ENCODE measurements around the gene HOGA1. TPM values are rescaled to one million over a fixed set of nuclear protein-coding genes. Genes with fewer than 3 reads are reported as not detected.

Gene HOGA1
- total and polyA plus RNA-seq, 2 experiments from 2014 or later = 0.15 TPM; not detected in 1

- Mint-ChIP-seq H3K36me3 (ENCODE audit: low read depth) (no peaks in the 10 kb centered on the region), H3K27ac (no peak overlapping the region), H3K4me1 (peaks cover 4% of the 10 kb centered on the region), H3K4me3 (no peak overlapping the region), H3K9me3 (no peaks in the 10 kb centered on the region), H3K27me3 (ENCODE audit: insufficient read depth, low read depth, poor library complexity) (peaks cover 4% of the 10 kb centered on the region)
- DNase-seq (ENCODE audit: low spot score) = no peak
- no peaks in the 10 kb centered on the region for H3F3A ChIP-seq (replicated peaks; ENCODE audit: low read depth)
- H3K9me2 ChIP-seq (ENCODE audit: insufficient read depth) = no peaks in the 10 kb centered on the region
- no peak overlapping the region for H3K27ac ChIP-seq (ENCODE audit: low read depth)
- no peak overlapping the region for H3K4me2 ChIP-seq
- H3K79me2 ChIP-seq (replicated peaks; ENCODE audit: insufficient read depth) = no peaks in the 10 kb centered on the region
- H3K27me3 ChIP-seq (ENCODE audit: insufficient read depth) = no peaks in the 10 kb centered on the region
- no peak overlapping the region for H3K4me3 ChIP-seq
- ATAC-seq = peak; percentile 67
- H2AFZ ChIP-seq = peak overlapping the region; percentile 72
- H3K4me1 ChIP-seq (ENCODE audit: insufficient read depth) = no peaks in the 10 kb centered on the region
- H4K20me1 ChIP-seq (replicated peaks; ENCODE audit: insufficient read depth) = no peaks in the 10 kb centered on the region
- TF ChIP-seq POLR2AphosphoS5 (IDR thresholded peaks at IDR 0.05; ENCODE audit: low read depth) (no peak), ZNF114 (CRISPR knock-in tag; IDR thresholded peaks at IDR 0.05) (no peak), NANOG (IDR thresholded peaks at IDR 0.05; ENCODE audit: borderline replicate concordance) (no peak), STAT1 (IDR thresholded peaks at IDR 0.05; ENCODE audit: unreplicated experiment) (no peak), ZNF462 (CRISPR knock-in tag; IDR thresholded peaks at IDR 0.05) (no peak), ZNF331 (CRISPR knock-in tag; IDR thresholded peaks at IDR 0.05; ENCODE audit: low read depth) (no peak), REST (IDR thresholded peaks at IDR 0.05; ENCODE audit: unreplicated experiment) (no peak), CREB1 (CRISPR knock-in tag; IDR thresholded peaks at IDR 0.05; ENCODE audit: low read depth) (no peak), EZH2 (IDR thresholded peaks at IDR 0.05; ENCODE audit: low read depth, unreplicated experiment) (no peak), JUNB (IDR thresholded peaks at IDR 0.05; ENCODE audit: unreplicated experiment) (no peak), EZH2phosphoT487 (IDR thresholded peaks at IDR 0.05; ENCODE audit: unreplicated experiment) (no peak)
- TF ChIP-seq, protein P1, sequence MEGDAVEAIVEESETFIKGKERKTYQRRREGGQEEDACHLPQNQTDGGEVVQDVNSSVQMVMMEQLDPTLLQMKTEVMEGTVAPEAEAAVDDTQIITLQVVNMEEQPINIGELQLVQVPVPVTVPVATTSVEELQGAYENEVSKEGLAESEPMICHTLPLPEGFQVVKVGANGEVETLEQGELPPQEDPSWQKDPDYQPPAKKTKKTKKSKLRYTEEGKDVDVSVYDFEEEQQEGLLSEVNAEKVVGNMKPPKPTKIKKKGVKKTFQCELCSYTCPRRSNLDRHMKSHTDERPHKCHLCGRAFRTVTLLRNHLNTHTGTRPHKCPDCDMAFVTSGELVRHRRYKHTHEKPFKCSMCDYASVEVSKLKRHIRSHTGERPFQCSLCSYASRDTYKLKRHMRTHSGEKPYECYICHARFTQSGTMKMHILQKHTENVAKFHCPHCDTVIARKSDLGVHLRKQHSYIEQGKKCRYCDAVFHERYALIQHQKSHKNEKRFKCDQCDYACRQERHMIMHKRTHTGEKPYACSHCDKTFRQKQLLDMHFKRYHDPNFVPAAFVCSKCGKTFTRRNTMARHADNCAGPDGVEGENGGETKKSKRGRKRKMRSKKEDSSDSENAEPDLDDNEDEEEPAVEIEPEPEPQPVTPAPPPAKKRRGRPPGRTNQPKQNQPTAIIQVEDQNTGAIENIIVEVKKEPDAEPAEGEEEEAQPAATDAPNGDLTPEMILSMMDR (conservative IDR thresholded peaks at IDR 0.05; ENCODE audit: low read depth in 2 of 2) = no peak
- TF ChIP-seq, protein P2, sequence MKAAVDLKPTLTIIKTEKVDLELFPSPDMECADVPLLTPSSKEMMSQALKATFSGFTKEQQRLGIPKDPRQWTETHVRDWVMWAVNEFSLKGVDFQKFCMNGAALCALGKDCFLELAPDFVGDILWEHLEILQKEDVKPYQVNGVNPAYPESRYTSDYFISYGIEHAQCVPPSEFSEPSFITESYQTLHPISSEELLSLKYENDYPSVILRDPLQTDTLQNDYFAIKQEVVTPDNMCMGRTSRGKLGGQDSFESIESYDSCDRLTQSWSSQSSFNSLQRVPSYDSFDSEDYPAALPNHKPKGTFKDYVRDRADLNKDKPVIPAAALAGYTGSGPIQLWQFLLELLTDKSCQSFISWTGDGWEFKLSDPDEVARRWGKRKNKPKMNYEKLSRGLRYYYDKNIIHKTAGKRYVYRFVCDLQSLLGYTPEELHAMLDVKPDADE (IDR thresholded peaks at IDR 0.05) = no peak
- H3K36me3 ChIP-seq (ENCODE audit: insufficient read depth) = no peaks in the 10 kb centered on the region
Measured at GRCh38 chr10:97601268-97602215, 17.4 kb downstream of the HOGA1 start.

Measured in GM23338 (cell line).